Psoas muscle (tissue), 8 donors: ENCODE measurements around the gene BCDIN3D. TPM values are rescaled to one million over a fixed set of nuclear protein-coding genes. Genes with fewer than 3 reads are reported as not detected.

Experiments
- ATAC-seq, 4 donors: fragments of 200-7000 bp; cut with Tn5 transposase; one replicate each; pipeline ENCODE4 v1.9.1; 2020; ENCODE audit warnings: moderate library complexity in 3 of 4, mild to moderate bottlenecking in 2 of 4
- DNase-seq, 2 donors: peaks; one replicate each; pipeline ENCODE4 v3.0.0-alpha.2; 2020
- H3K27ac ChIP-seq: fragments of 200-600 bp; one replicate; pipeline ENCODE4 v1.8.0; 2022
- H3K27me3 ChIP-seq, 3 donors: fragments of 200-600 bp in 1 of 3; one replicate each; pipeline versions ENCODE4 v1.6.1 to v1.8.0; 2013 to 2022; ENCODE audit warnings: low read length in 2 of 3, mild to moderate bottlenecking in 2 of 3, moderate library complexity in 1 of 3; ENCODE audit not compliant: insufficient read depth in 3 of 3
- H3K36me3 ChIP-seq, 2 donors: fragments of 200-600 bp in 1 of 2; one replicate each; pipeline versions ENCODE4 v1.6.1 to v1.8.0; 2013 to 2022; ENCODE audit warnings: low read depth in 1 of 2, mild to moderate bottlenecking in 1 of 2, moderate library complexity in 1 of 2; ENCODE audit not compliant: insufficient read depth in 1 of 2
- H3K4me1 ChIP-seq: fragments of 200-600 bp; one replicate; pipeline ENCODE4 v1.8.0; 2022
- H3K4me3 ChIP-seq: fragments of 200-600 bp; one replicate; pipeline ENCODE4 v1.8.0; 2022; ENCODE audit warnings: mild to moderate bottlenecking
- H3K9me3 ChIP-seq: fragments of 200-600 bp; one replicate; pipeline ENCODE4 v1.8.0; 2022
- CTCF ChIP-seq: fragments of 200-600 bp; IDR thresholded peaks from one replicate; pipeline ENCODE4 v1.8.0; 2022; ENCODE audit warnings: antibody characterized with exemption
- WGBS, 3 donors: extraction: QIAGEN DNeasy Blood & Tissue Kit; methylation state at CpG; one replicate each; pipeline versions ENCODE4 v1.1.6 to v1.1.7; 2013; 5-methylcytosine and 5-hydroxymethylcytosine counted together
- intact Hi-C, 2 donors: fragments of 100-400 bp; cut with DNase I; formaldehyde crosslinking; loops; one replicate each; pipeline versions ENCODE4 v1.11.0 to v1.14.2; 2022
- polyA plus RNA-seq, 3 donors: library from polyadenylated mRNA; stranded (reverse); fragments of 200-250 nt; gene quantifications; one replicate each; pipeline ENCODE4 v1.2.3, GENCODE V29; 2013
- total RNA-seq, 4 donors: library from RNA; stranded (reverse); fragmentation: NEBNext Ultra II Directional in 2 of 4; extraction: Animal tissue kit (Norgen Biotek cat#: 25700) in 2 of 4; gene quantifications; one replicate each; pipeline versions ENCODE4 v1.2.1 to v1.2.4, GENCODE V29; 2021 to 2023
- donor health status: healthy with polysubstance abuse.
- donor health status: DM: no; HTN: no; CAD: no; lungs with moderate emphysema.
- donor health status: Bipolar disorder and iron deficiency.
- donor health status: healthy.
- donor health status: DM: yes; HTN: yes; CAD: no.
- donor health status: DM: no; HTN: no; CAD: no.
- donor health status: DM: no; HTN: no; CAD: no.
- donor health status: DM: yes; HTN: yes; CAD: no.

Gene BCDIN3D
- total and polyA plus RNA-seq, 7 donors, result 1.6 to 9.0 (median 3.1) TPM

- DNase-seq (no peak), ATAC-seq (no peak)
- H3K4me1 ChIP-seq, result peaks cover 38% of the 10 kb centered on the region
- H3K4me3 ChIP-seq, result no peak overlapping the region
- intact Hi-C loops, result no loop called here
- H3K27me3 ChIP-seq, result no peaks in the 10 kb centered on the region
- H3K27ac ChIP-seq, result peak overlapping the region; percentile 23
- TF ChIP-seq CTCF, result no peak
- no peaks in the 10 kb centered on the region for H3K9me3 ChIP-seq
- WGBS, 3 donors, result 59 to 61% (median 60%) methylated on average over 10 of the region's 10 CpGs
- H3K36me3 ChIP-seq, result peaks cover 0 to 6% of the 10 kb centered on the region in 2 donors
Observed at GRCh38 chr12:49821373-49822287, 21.3 kb downstream of the BCDIN3D start.

DNA sequence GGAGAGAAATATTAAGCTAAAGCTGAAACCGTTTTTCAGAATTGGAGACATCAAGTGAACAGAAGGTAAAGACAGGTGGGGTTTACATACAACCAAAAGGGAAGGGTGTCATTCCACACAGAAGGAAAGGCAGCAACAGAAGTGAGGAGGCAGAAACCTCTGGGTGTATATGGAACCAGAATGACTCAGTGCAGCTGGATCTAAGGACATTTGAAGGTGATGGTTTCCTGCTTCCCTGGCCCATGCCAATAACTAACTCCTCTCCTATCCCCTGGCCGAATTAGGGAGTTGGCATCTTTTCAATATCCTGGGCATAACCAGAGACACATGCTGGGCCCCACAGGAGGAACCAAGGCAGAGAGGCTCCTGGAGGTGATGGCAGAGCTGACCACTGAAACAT, 23.1 kb downstream of the BCDIN3D start:
- Histone ChIP-seq H3K36me3 (peaks cover 0 to 16% of the 10 kb centered on the region in 2 donors), H3K27me3 (no peaks in the 10 kb centered on the region), H3K4me1 (peaks cover 22% of the 10 kb centered on the region), H3K4me3 (no peak overlapping the region), H3K9me3 (no peaks in the 10 kb centered on the region), H3K27ac (peak overlapping the region; percentile 6)
- no peak for TF ChIP-seq CTCF
- intact Hi-C loops, result no loop called here
- ATAC-seq (peak; percentile 34 to 65 (median 50)), DNase-seq (no peak)
- WGBS, 3 donors, result 38 to 48% (median 46%) methylated on average over 2 of the region's 2 CpGs

- 69 to 77% (median 72%) methylated on average over 7 of the region's 7 CpGs for WGBS, 3 donors
- DNase-seq (no peak), ATAC-seq (no peak)
- Histone ChIP-seq H3K9me3 (no peaks in the 10 kb centered on the region), H3K36me3 (peaks cover 0 to 16% of the 10 kb centered on the region in 2 donors), H3K27me3 (no peaks in the 10 kb centered on the region), H3K27ac (no peak overlapping the region), H3K4me1 (peaks cover 13% of the 10 kb centered on the region), H3K4me3 (no peak overlapping the region)
- no peak for TF ChIP-seq CTCF
- intact Hi-C loops, result no loop called here
Observed at GRCh38 chr12:49818241-49818895, 24.5 kb downstream of the BCDIN3D start.

DNA sequence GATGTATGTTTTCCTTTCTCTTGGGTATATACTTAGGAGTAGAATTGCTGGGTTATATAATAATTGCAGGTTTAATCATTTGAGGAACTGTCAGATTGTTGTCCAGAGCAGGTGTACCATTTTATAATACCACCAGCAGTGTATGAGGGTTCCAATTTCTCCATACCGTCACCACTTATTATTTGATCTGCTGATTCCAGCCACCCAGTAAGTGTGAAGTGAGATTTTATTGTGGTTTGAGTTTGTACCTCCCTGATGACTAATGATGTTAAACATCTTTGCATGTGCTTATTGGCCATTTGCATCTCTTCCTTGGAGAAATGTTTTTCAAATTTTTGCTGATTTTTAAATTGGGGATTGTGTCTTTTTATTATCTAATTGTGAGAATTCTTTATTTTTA, 29.8 kb downstream of the BCDIN3D start:
- Histone ChIP-seq H3K4me1 (peaks cover 26% of the 10 kb centered on the region), H3K27ac (no peak overlapping the region), H3K36me3 (peaks cover 0 to 11% of the 10 kb centered on the region in 2 donors), H3K9me3 (no peaks in the 10 kb centered on the region), H3K27me3 (no peaks in the 10 kb centered on the region), H3K4me3 (no peak overlapping the region)
- no peak for DNase-seq
- intact Hi-C loops, result no loop called here
- no peak for TF ChIP-seq CTCF
- 39 to 57% (median 50%) methylated on average over 1 of the region's 1 CpG for WGBS, 3 donors
- ATAC-seq, result no peak
